ENCODE data around the gene SLC35F3.
"Not testable (repeated sequence)": the region's sequence is repeated elsewhere in the genome, so short reads cannot be mapped to it uniquely, and the experiment has no call there.

Gene SLC35F3

GRCh38 chr1:234295626-234296025 is 391.1 kb downstream of the SLC35F3 start:
- H3K4me3 ChIP-seq (ENCODE audit: low read depth, low read length): no peak overlapping the region
- DNase-seq (ENCODE audit: low read depth): no peak
- no peak for TF ChIP-seq CTCF (IDR thresholded peaks at IDR 0.05; ENCODE audit: insufficient read depth, low read depth, low read length, missing control alignments)

GRCh38 chr1:234296496-234296895 is 392.0 kb downstream of the SLC35F3 start:
- no peak for TF ChIP-seq CTCF (IDR thresholded peaks at IDR 0.05; ENCODE audit: insufficient read depth, low read depth, low read length, missing control alignments)
- DNase-seq (ENCODE audit: low read depth): no peak
- H3K4me3 ChIP-seq (ENCODE audit: low read depth, low read length): no peak overlapping the region

- DNase-seq (ENCODE audit: low read depth): no peak
- TF ChIP-seq CTCF (IDR thresholded peaks at IDR 0.05; ENCODE audit: insufficient read depth, low read depth, low read length, missing control alignments): no peak
- H3K4me3 ChIP-seq (ENCODE audit: low read depth, low read length): no peak overlapping the region
Measured at GRCh38 chr1:234297668-234298067, 393.2 kb downstream of the SLC35F3 start.

GRCh38 chr1:234300096-234300495 is 395.6 kb downstream of the SLC35F3 start:
- TF ChIP-seq CTCF (IDR thresholded peaks at IDR 0.05; ENCODE audit: insufficient read depth, low read depth, low read length, missing control alignments): no peak
- no peak overlapping the region for H3K4me3 ChIP-seq (ENCODE audit: low read depth, low read length)
- no peak for DNase-seq (ENCODE audit: low read depth)

- DNase-seq (ENCODE audit: low read depth); H3K4me3 ChIP-seq (ENCODE audit: low read depth, low read length): not testable (repeated sequence)
Measured at GRCh38 chr1:234301663-234302062, 397.2 kb downstream of the SLC35F3 start.

- no peak overlapping the region for H3K4me3 ChIP-seq (ENCODE audit: low read depth, low read length)
- TF ChIP-seq CTCF (IDR thresholded peaks at IDR 0.05; ENCODE audit: insufficient read depth, low read depth, low read length, missing control alignments): no peak
Measured at GRCh38 chr1:234302354-234302962, 398.0 kb downstream of the SLC35F3 start.

GRCh38 chr1:234303231-234303630 is 398.8 kb downstream of the SLC35F3 start:
- TF ChIP-seq CTCF (IDR thresholded peaks at IDR 0.05; ENCODE audit: insufficient read depth, low read depth, low read length, missing control alignments): no peak
- DNase-seq (ENCODE audit: low read depth): no peak
- no peak overlapping the region for H3K4me3 ChIP-seq (ENCODE audit: low read depth, low read length)

More at GRCh38 chr1:234302354-234302962, 398.0 kb downstream of the SLC35F3 start:
- DNase-seq (ENCODE audit: low read depth): peak; percentile 14

Measured in GM12865 (cell line).